GM23338 (cell line): ENCODE measurements around the gene KRTAP5-4.

ENCODE experiments used
- CREB1 ChIP-seq: fragments of 250-450 bp; sonication (Bioruptor Pico); IDR thresholded peaks from 2 replicates; pipeline ENCODE4 v1.5.0; 2020; ENCODE audit warnings: low read depth, mild to moderate bottlenecking, moderate library complexity
- CTCF ChIP-seq, 2 experiments: fragments of 200-600 bp in 1 of 2; sonication (generic) in 1 of 2; conservative IDR thresholded peaks; 2 replicates each; pipeline versions ENCODE4 v1.5.1 to v1.6.1; 2016 to 2017; ENCODE audit warnings: antibody characterized with exemption in 2 of 2, low read depth in 2 of 2, mild to moderate bottlenecking in 2 of 2, moderate library complexity in 1 of 2
- ETS1 ChIP-seq: IDR thresholded peaks from 2 replicates; pipeline ENCODE4 v1.6.1; 2016; ENCODE audit warnings: antibody characterized with exemption
- EZH2 ChIP-seq: fragments of 200-600 bp; sonication (generic); IDR thresholded peaks from one replicate; pipeline ENCODE4 v1.8.0; 2017; ENCODE audit warnings: antibody characterized with exemption, mild to moderate bottlenecking, low read depth; ENCODE audit not compliant: unreplicated experiment
- EZH2phosphoT487 ChIP-seq: fragments of 200-600 bp; sonication (generic); IDR thresholded peaks from one replicate; pipeline ENCODE4 v1.8.1; 2018; ENCODE audit warnings: antibody characterized with exemption; ENCODE audit not compliant: unreplicated experiment
- JUNB ChIP-seq: IDR thresholded peaks from one replicate; pipeline ENCODE4 v1.6.1; 2016; ENCODE audit warnings: antibody characterized with exemption; ENCODE audit not compliant: unreplicated experiment
- NANOG ChIP-seq: IDR thresholded peaks from 2 replicates; pipeline ENCODE4 v1.6.1; 2016; ENCODE audit warnings: antibody characterized with exemption, borderline replicate concordance
- POLR2AphosphoS5 ChIP-seq: IDR thresholded peaks from 2 replicates; pipeline ENCODE4 v1.6.1; 2016; ENCODE audit warnings: antibody characterized with exemption, low read depth
- ZNF114 ChIP-seq: fragments of 250-450 bp; sonication (Bioruptor Pico); IDR thresholded peaks from 2 replicates; pipeline ENCODE4 v1.5.0; 2020; ENCODE audit warnings: mild to moderate bottlenecking, moderate library complexity
- ZNF331 ChIP-seq: fragments of 250-450 bp; sonication (Bioruptor Pico); IDR thresholded peaks from 2 replicates; pipeline ENCODE4 v1.5.0; 2020; ENCODE audit warnings: low read depth, mild to moderate bottlenecking, moderate library complexity
- ZNF462 ChIP-seq: fragments of 250-450 bp; sonication (Bioruptor Pico); IDR thresholded peaks from 2 replicates; pipeline ENCODE4 v1.5.0; 2020; ENCODE audit warnings: mild to moderate bottlenecking, moderate library complexity
- TF ChIP-seq, protein P1 (sequence below): IDR thresholded peaks from one replicate; pipeline ENCODE4 v1.6.1; 2018; ENCODE audit warnings: antibody characterized with exemption; ENCODE audit not compliant: unreplicated experiment

DNA sequence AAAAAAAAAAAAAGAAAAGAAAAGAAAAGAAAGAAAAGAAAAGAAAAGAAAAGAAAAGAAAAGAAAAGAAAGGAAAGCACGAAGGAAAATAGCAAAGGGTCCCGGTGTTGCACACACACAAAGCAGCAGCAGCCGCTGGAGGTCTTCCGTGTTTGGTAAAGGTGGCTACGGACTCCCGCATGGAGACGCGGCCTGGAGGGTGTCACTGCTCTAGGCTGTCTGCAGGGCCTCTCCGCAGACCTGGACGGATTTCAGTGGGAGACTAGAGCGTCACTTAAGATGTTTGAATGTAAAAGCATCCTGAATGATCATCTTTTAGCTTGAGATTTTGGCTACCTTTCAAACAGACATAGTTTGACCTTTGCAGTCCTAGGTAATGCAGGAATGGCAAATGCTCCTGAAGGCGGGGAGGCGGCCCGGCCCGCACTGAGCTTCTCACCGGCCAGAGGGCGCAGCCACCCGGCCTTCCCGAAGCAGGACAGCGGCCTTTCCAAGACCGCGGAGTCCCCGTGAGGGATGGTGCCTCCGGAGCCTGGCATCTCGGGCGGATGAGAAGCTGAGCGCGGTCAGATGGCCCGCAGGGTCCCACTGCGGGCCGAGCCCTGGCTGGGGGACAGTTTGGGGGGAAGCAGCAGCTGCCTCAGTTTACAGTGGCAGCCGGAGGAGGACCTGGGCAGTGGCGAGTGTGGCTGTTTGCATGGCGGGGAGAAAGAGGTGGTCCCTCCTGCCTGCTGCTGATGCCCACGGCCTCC, 26.1 kb upstream of the KRTAP5-4 start:
- TF ChIP-seq ZNF331 (CRISPR knock-in tag) (no peak), CTCF (conservative IDR thresholded peaks at IDR 0.05; ENCODE audit: low read depth in 2 of 2) (no peak), JUNB (no peak), EZH2 (no peak), POLR2AphosphoS5 (no peak), ETS1 (no peak), ZNF462 (CRISPR knock-in tag) (no peak), EZH2phosphoT487 (no peak), NANOG (no peak), CREB1 (CRISPR knock-in tag) (no peak), ZNF114 (CRISPR knock-in tag) (no peak)
- TF ChIP-seq, protein P1, sequence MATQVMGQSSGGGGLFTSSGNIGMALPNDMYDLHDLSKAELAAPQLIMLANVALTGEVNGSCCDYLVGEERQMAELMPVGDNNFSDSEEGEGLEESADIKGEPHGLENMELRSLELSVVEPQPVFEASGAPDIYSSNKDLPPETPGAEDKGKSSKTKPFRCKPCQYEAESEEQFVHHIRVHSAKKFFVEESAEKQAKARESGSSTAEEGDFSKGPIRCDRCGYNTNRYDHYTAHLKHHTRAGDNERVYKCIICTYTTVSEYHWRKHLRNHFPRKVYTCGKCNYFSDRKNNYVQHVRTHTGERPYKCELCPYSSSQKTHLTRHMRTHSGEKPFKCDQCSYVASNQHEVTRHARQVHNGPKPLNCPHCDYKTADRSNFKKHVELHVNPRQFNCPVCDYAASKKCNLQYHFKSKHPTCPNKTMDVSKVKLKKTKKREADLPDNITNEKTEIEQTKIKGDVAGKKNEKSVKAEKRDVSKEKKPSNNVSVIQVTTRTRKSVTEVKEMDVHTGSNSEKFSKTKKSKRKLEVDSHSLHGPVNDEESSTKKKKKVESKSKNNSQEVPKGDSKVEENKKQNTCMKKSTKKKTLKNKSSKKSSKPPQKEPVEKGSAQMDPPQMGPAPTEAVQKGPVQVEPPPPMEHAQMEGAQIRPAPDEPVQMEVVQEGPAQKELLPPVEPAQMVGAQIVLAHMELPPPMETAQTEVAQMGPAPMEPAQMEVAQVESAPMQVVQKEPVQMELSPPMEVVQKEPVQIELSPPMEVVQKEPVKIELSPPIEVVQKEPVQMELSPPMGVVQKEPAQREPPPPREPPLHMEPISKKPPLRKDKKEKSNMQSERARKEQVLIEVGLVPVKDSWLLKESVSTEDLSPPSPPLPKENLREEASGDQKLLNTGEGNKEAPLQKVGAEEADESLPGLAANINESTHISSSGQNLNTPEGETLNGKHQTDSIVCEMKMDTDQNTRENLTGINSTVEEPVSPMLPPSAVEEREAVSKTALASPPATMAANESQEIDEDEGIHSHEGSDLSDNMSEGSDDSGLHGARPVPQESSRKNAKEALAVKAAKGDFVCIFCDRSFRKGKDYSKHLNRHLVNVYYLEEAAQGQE = no peak
